ENCODE data around the gene VAMP1. TPM values are rescaled to one million over a fixed set of nuclear protein-coding genes. Genes with fewer than 3 reads are reported as not detected.

The VAMP1 gene
- total RNA-seq, 6 experiments from 2014 or later = 3.5 to 6.5 (median 6.0) TPM

- no peaks in the 10 kb centered on the region for H3K27me3 ChIP-seq
- no peak overlapping the region for H3K4me3 ChIP-seq
- no peaks in the 10 kb centered on the region for H3K4me1 ChIP-seq
- TF ChIP-seq CTCF (IDR thresholded peaks at IDR 0.05) (no peak), POLR2A (IDR thresholded peaks at IDR 0.05) (no peak)
- H3K27ac ChIP-seq = no peak overlapping the region
- WGBS (ENCODE audit: insufficient coverage, low coverage, low lambda C conversion rate, missing lambda C conversion rate) = 81% methylated on average over 10 of the region's 13 CpGs
- intact Hi-C loops (cut with DNase I) = no loop called here
- DNase-seq (peak in 1 of 3 donors; percentile 5), ATAC-seq (no peak)
- no peaks in the 10 kb centered on the region for H3K9me3 ChIP-seq
- H3K36me3 ChIP-seq = no peaks in the 10 kb centered on the region
Measured at GRCh38 chr12:6435961-6436715, 34.3 kb downstream of the VAMP1 start.

GRCh38 chr12:6434205-6435140 is 36.0 kb downstream of the VAMP1 start:
- Histone ChIP-seq H3K27me3 (no peaks in the 10 kb centered on the region), H3K36me3 (no peaks in the 10 kb centered on the region), H3K9me3 (no peaks in the 10 kb centered on the region), H3K27ac (no peak overlapping the region), H3K4me1 (no peaks in the 10 kb centered on the region), H3K4me3 (no peak overlapping the region)
- DNase-seq (peak in 1 of 3 donors; percentile 26), ATAC-seq (no peak)
- 66% methylated on average over 7 of the region's 17 CpGs for WGBS (ENCODE audit: insufficient coverage, low coverage, low lambda C conversion rate, missing lambda C conversion rate)
- TF ChIP-seq POLR2A (IDR thresholded peaks at IDR 0.05) = no peak
- TF ChIP-seq CTCF (IDR thresholded peaks at IDR 0.05) = no peak
- intact Hi-C loops (cut with DNase I) = no loop called here

GRCh38 chr12:6432991-6433390 is 37.5 kb downstream of the VAMP1 start:
- ATAC-seq (no peak), DNase-seq (no peak)
- Histone ChIP-seq H3K4me3 (no peak overlapping the region), H3K4me1 (no peaks in the 10 kb centered on the region), H3K27me3 (no peaks in the 10 kb centered on the region), H3K9me3 (no peaks in the 10 kb centered on the region), H3K27ac (no peak overlapping the region), H3K36me3 (no peaks in the 10 kb centered on the region)
- intact Hi-C loops (cut with DNase I) = no loop called here
- 64% methylated on average over 5 of the region's 5 CpGs for WGBS (ENCODE audit: insufficient coverage, low coverage, low lambda C conversion rate, missing lambda C conversion rate)
- no peak for TF ChIP-seq CTCF (IDR thresholded peaks at IDR 0.05)
- no peak for TF ChIP-seq POLR2A (IDR thresholded peaks at IDR 0.05)

- no peak overlapping the region for H3K4me3 ChIP-seq
- no peak overlapping the region for H3K27ac ChIP-seq
- no peaks in the 10 kb centered on the region for H3K36me3 ChIP-seq
- no peak for TF ChIP-seq POLR2A (IDR thresholded peaks at IDR 0.05)
- TF ChIP-seq CTCF (IDR thresholded peaks at IDR 0.05) = no peak
- no peaks in the 10 kb centered on the region for H3K27me3 ChIP-seq
- H3K4me1 ChIP-seq = no peaks in the 10 kb centered on the region
- WGBS (ENCODE audit: insufficient coverage, low coverage, low lambda C conversion rate, missing lambda C conversion rate) = 45% methylated on average over 19 of the region's 19 CpGs
- peak; percentile 50 to 81 (median 62) for ATAC-seq
- intact Hi-C loops (cut with DNase I) = no loop called here
- H3K9me3 ChIP-seq = no peaks in the 10 kb centered on the region
- DNase-seq = peak; percentile 35 to 59 (median 52)
Measured at GRCh38 chr12:6430124-6430989, 40.1 kb downstream of the VAMP1 start.
